Midbrain (tissue), 1 donor: Measurements from ENCODE around the gene GJD3.

ENCODE experiments used
- DNase-seq: peaks from one replicate; lab custom pipeline; 2025; lab: John Stamatoyannopoulos, UW

Gene GJD3

GRCh38 chr17:40322358-40323315 lies 41.9 kb downstream of the GJD3 start:
- DNase-seq, result peak; percentile 61

GRCh38 chr17:40321961-40322357 lies 42.6 kb downstream of the GJD3 start:
- DNase-seq, result no peak

DNA sequence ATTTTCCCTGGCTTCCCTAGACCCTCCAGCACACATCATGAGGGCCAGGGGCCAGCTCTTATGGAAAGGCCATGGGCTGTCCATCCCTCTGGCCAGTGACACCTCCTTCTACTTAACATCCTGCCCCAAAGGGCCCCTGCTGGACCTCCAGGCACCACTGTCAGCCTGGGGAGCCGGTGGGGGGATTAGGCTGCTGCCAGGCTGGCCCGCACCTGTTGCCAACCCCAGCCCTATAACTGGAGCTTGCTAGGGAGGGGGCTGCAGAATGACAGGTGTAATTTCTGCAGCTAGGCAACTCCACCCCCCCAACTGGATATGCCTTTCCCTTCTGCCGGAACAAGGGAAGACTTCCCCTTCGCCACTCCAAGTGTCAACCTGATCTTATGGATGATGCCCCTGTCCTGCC lies 43.0 kb downstream of the GJD3 start:
- no peak for DNase-seq

DNA sequence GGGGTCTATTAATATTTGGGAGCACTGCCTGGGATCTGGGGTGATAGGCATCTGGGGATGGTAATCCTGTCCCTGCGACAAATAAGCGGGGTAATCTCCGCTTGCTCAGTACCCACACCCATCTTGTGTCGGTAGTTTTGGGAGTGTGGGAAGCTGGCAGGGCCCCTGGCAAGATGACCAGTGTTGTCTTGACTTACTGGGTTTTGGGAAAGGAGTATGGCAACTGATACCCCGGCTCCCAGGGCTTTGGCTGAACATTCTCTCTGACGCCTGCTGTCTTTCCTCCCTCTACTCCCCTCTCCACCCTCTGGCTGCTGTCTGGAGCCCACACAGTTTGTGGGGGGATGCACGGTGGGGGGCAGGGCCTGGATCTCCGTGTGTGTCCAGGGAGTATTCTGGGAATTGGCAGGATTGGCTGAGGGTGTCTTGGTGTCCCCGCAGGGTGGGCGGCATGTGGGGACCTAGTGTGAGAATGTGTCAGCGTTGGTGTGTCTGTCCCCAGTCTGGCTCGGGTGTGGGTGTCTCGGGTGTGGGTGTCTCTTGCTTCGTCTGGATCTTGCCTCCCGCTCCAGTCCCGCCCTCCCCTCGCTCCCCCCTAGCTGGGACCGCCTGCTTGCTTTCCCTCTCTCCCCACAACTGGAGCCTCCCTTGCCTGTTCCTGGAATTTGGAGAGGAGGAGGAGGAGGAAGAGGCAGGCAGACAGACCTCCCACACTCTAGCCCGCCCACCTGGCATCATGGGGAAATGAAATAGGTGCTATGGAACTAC lies 43.6 kb downstream of the GJD3 start:
- no peak for DNase-seq

- DNase-seq, result no peak
These were observed 44.6 kb downstream of the GJD3 start for GRCh38 chr17:40319651-40320540.

- no peak for DNase-seq
These were observed 45.6 kb downstream of the GJD3 start for GRCh38 chr17:40318830-40319391.

GRCh38 chr17:40317880-40318829 lies 46.4 kb downstream of the GJD3 start:
- peak; percentile 93 for DNase-seq

- DNase-seq, result no peak
These were observed 47.1 kb downstream of the GJD3 start for GRCh38 chr17:40317345-40317873.

- no peak for DNase-seq
These were observed 47.8 kb downstream of the GJD3 start for GRCh38 chr17:40316571-40317344.

DNA sequence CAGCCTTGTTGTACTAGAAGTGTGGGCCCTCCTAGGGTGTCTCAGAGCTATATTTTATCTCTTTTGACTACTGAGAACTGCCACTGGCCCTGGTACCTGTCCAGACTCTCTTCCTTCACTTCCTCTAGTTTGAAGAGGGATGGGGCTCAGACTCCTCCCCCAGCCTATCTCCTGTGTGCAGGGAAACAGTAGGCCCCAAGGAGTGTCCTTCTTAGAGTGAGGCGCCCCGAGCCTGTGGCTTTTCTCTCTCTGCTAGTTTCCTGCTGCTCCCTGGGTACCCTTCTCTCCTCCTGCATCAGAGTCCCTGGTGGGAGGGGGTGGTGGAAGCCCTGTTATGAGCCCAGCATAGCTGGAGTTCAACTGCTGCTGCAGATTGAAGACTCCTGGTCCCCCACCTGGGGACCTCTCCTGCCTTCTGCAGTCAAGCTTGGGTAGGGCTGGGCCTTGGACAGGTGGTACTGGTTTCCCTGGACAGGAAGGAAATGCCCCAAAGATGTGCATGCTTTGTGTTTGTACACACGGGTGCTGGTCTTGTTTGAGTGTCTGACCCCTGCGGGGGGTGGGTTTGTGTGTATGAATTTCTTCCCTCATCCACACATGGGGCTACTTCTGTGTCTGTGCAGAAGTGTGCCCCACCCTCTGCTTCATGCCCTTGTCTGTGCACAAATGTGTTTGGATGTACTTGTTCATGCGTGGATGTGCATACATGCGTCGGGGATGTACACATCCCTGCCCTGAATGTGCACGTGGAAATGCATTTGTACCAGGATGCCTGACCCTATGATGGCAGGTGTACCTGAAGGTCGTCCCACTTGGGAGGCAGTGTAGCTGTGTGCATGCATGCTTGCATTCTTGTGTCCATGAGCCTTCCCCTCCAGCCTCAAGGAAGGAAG lies 48.6 kb downstream of the GJD3 start:
- DNase-seq, result no peak

DNA sequence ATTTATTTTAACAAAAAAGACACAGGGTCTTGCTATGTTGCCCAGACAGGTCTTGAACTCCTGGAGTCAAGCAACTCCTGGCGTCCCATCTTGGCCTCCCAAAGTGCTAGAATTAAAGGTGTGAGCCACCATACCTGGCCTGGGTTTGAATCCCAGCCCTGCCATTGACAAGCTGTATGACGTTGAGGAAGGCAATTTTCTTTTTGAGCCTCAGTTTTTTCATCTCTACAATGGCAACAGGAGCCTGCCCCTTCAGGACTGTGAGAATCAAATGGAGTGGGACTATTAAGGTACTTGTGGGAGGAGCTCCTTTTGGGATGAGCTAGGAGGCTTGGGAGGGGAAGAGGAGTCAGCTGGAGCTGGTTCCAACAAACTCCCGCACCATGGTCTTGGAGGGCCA lies 49.3 kb downstream of the GJD3 start:
- no peak for DNase-seq

- no peak for DNase-seq
These were observed 50.0 kb downstream of the GJD3 start for GRCh38 chr17:40314584-40314956.

GRCh38 chr17:40313668-40314583 lies 50.6 kb downstream of the GJD3 start:
- DNase-seq, result no peak
